Transverse colon (tissue), 4 donors: ENCODE data around the gene MFAP3L. TPM values are rescaled to one million over a fixed set of nuclear protein-coding genes. Genes with fewer than 3 reads are reported as not detected.

ENCODE experiments used
- DNase-seq: peaks from one replicate; pipeline ENCODE4 v3.0.0-alpha.2; 2019
- H3K27ac ChIP-seq, 4 donors: fragments of 200-600 bp; sonication (generic); 2 replicates each; pipeline ENCODE4 v1.5.1; 2016 to 2018; ENCODE audit warnings: inconsistent platforms in 4 of 4
- H3K27me3 ChIP-seq: fragments of 200-600 bp; sonication (generic); 2 replicates; pipeline ENCODE4 v1.5.1; 2017; ENCODE audit warnings: inconsistent platforms
- H3K36me3 ChIP-seq, 4 donors: fragments of 200-600 bp; sonication (generic); 2 replicates each; pipeline ENCODE4 v1.5.1; 2017 to 2019; ENCODE audit warnings: inconsistent platforms in 4 of 4
- H3K4me1 ChIP-seq, 4 donors: fragments of 200-600 bp; sonication (generic); 2 replicates each; pipeline ENCODE4 v1.5.1; 2017 to 2020; ENCODE audit warnings: inconsistent platforms in 4 of 4
- H3K4me3 ChIP-seq, 4 donors: fragments of 200-600 bp; sonication (generic); 1 replicate in 1 of 4; 2 replicates in 3 of 4; pipeline versions ENCODE4 v1.5.1 to v1.6.1; 2017 to 2019; ENCODE audit warnings: inconsistent platforms in 4 of 4
- H3K9me3 ChIP-seq, 2 donors: fragments of 200-600 bp; sonication (generic); 2 replicates each; pipeline ENCODE4 v1.5.1; 2017 to 2019; ENCODE audit warnings: inconsistent platforms in 2 of 2
- CTCF ChIP-seq, 5 experiments: fragments of 200-600 bp in 3 of 5; fragments of 450-650 bp in 2 of 5; sonication (generic) in 3 of 5; IDR thresholded peaks; 1 replicate in 2 of 5; 2 replicates in 3 of 5; pipeline ENCODE4 v1.5.1; 2016 to 2017; ENCODE audit warnings: antibody characterized with exemption in 5 of 5, inconsistent platforms in 3 of 5, mild to moderate bottlenecking in 2 of 5, moderate library complexity in 1 of 5
- EP300 ChIP-seq: sonication (generic); formaldehyde crosslinking; IDR thresholded peaks from one replicate; pipeline ENCODE4 v1.6.1; 2017; ENCODE audit warnings: antibody characterized with exemption, low read depth
- POLR2A ChIP-seq: fragments of 450-650 bp; IDR thresholded peaks from one replicate; pipeline ENCODE4 v1.6.1; 2016; ENCODE audit warnings: antibody characterized with exemption, mild to moderate bottlenecking, moderate library complexity
- POLR2AphosphoS5 ChIP-seq, 3 donors: sonication (generic); formaldehyde crosslinking; IDR thresholded peaks; one replicate each; pipeline ENCODE4 v1.6.1; 2016; ENCODE audit warnings: antibody characterized with exemption in 3 of 3
- WGBS, 2 donors: methylation state at CpG; one replicate each; pipeline ENCODE4 v1.1.5; 2018; ENCODE audit warnings: low coverage in 1 of 2; 5-methylcytosine and 5-hydroxymethylcytosine counted together
- in situ Hi-C, 4 donors: fragments of 200-750 bp; cut with MboI; loops; one replicate each; pipeline versions ENCODE4 v1.15.0 to v1.15.1; 2017; ENCODE audit warnings: low sequenced_read_pairs in 3 of 4, low pct_ligation_motif_present in 1 of 4, low pct_unique_long_range_greater_than_20kb in 1 of 4
- intact Hi-C: fragments of 100-400 bp; cut with DNase I; formaldehyde crosslinking; loops from one replicate; pipeline ENCODE4 v1.15.1; 2023; ENCODE audit warnings: low total_unique reads
- total RNA-seq, 4 donors: library from RNA; depleted of rRNA; stranded (reverse); fragments of >200 nt; gene quantifications; one replicate each; pipeline ENCODE4 v1.1.0, GENCODE V29; 2016

MFAP3L gene
- total RNA-seq = 10 to 100 TPM in 1 of 4 donors, 1 to 10 TPM in 2, under 1 TPM in 1; 0.60 to 25.4 (median 3.6) TPM

- intact Hi-C loops (loop anchor here (2.0 kb wide), 1 partner anchor 414 kb away; the partner anchor contains the start of gene NEK1), in situ Hi-C loops (loop anchor here in 3 of 4 donors (25.0 kb wide), 2 partner anchors 389 to 414 kb away; partner anchors contain the start of genes CLCN3 (in 2 of the 3) and NEK1 (in 2 of the 3))
- H3K27me3 ChIP-seq = peaks cover 19% of the 10 kb centered on the region
- 0% methylated on average over 7 to 20 of the region's 86 CpGs for WGBS, 2 donors
- peak; percentile 91 for DNase-seq
- peak within 1 kb of the TSS; percentile 94 to 96 (median 96) for H3K27ac ChIP-seq
- H3K4me3 ChIP-seq = peak within 1 kb of the TSS; percentile 68 to 88 (median 80)
- peaks cover 0 to 12% (median 10%) of the 10 kb centered on the region in 4 donors for H3K4me1 ChIP-seq
- H3K36me3 ChIP-seq = no peaks in the 10 kb centered on the region
- TF ChIP-seq POLR2A (peak; percentile 68), CTCF (IDR thresholded peaks at IDR 0.05) (no peak), POLR2AphosphoS5 (IDR thresholded peaks at IDR 0.05) (peak in 2 of 3 donors; percentile 65 to 69)
- no peaks in the 10 kb centered on the region for H3K9me3 ChIP-seq
Observed at GRCh38 chr4:170026253-170027021, at the start of gene MFAP3L. TSS of gene MFAP3L (minus strand) at chr4:170026395. CDS start at chr4:170005877, 20,518 bp downstream.

DNA sequence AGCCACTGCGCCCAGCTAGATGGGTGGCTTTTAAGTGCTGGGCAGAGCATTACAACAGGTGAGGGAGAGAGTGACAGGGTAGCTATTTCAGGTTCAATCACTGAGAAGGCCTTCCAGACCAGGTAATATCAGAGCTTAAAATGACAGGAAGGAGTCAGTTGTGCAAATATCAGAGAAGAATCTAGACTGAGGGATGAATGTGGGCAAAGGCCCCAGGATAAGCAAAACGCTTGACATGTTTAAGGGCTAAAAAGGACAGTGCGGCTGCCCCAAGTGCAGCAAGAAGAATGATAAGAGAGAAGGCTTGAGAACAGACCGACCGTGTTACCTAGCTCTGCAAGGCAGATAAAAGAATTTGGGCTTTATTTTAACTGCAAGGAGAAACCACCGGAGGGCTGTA lies 45.0 kb upstream of the MFAP3L start:
- 93 to 100% methylated on average over 1 to 6 of the region's 6 CpGs for WGBS, 2 donors
- in situ Hi-C loops = loop anchor here in 1 of 4 donors (25.0 kb wide), 1 partner anchor 484 kb away; no protein-coding TSS in a partner anchor
- Histone ChIP-seq H3K4me1 (no peaks in the 10 kb centered on the region), H3K9me3 (no peaks in the 10 kb centered on the region), H3K36me3 (peaks cover 0 to 5% (median 2%) of the 10 kb centered on the region in 4 donors), H3K4me3 (no peak overlapping the region), H3K27ac (no peak overlapping the region), H3K27me3 (no peaks in the 10 kb centered on the region)
- DNase-seq = no peak
- intact Hi-C loops = no loop called here
- TF ChIP-seq CTCF (IDR thresholded peaks at IDR 0.05) = no peak
- TF ChIP-seq EP300 = no peak
- TF ChIP-seq POLR2A = no peak
- TF ChIP-seq POLR2AphosphoS5 (IDR thresholded peaks at IDR 0.05) = no peak

DNA sequence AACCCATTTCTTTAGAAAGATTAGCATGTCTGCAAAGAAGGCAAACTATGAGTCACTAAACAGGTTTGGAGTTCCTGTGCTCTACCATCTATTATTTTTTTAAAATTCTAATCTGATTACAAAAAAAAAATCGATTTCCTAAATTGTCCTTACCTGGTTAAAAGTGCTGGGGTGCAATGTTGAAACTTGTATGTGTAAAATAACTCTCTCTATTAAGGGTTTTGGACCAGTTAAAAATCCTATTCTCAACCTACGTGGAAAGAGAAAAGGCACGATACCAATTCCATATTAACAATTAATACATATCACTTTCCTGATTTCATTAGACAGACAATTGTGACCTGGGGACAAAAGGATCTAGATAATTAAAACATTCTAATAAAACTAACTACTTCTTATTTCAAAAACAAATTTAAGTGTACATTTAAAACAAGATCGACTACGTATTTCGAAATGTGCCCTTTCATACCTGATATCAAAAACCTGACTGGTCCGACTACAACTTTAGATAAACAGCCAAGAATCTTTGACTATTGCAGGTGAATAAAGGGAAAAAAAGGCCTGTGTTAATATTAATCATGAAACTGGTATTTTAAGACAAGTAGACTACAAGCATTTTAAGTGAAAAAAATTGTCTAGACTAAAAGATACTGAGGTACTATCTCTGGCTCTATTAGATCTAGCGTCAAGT lies 42.4 kb upstream of the MFAP3L start:
- WGBS, 2 donors = 90 to 93% methylated on average over 8 of the region's 8 CpGs
- no peak for DNase-seq
- in situ Hi-C loops = loop anchor here in 1 of 4 donors (25.0 kb wide), 1 partner anchor 481 kb away; no protein-coding TSS in a partner anchor
- H3K27ac ChIP-seq = no peak overlapping the region
- no peaks in the 10 kb centered on the region for H3K27me3 ChIP-seq
- TF ChIP-seq CTCF (IDR thresholded peaks at IDR 0.05) (no peak), EP300 (no peak), POLR2AphosphoS5 (IDR thresholded peaks at IDR 0.05) (no peak), POLR2A (no peak)
- H3K4me1 ChIP-seq = no peaks in the 10 kb centered on the region
- no peak overlapping the region for H3K4me3 ChIP-seq
- H3K9me3 ChIP-seq = no peaks in the 10 kb centered on the region
- H3K36me3 ChIP-seq = peaks cover 0 to 8% (median 2%) of the 10 kb centered on the region in 4 donors
- intact Hi-C loops = no loop called here

GRCh38 chr4:170059421-170059820 lies 33.2 kb upstream of the MFAP3L start:
- Histone ChIP-seq H3K27ac (no peak overlapping the region), H3K27me3 (no peaks in the 10 kb centered on the region), H3K4me1 (no peaks in the 10 kb centered on the region), H3K9me3 (no peaks in the 10 kb centered on the region), H3K4me3 (no peak overlapping the region), H3K36me3 (peaks cover 0 to 4% (median 0%) of the 10 kb centered on the region in 4 donors)
- no peak for TF ChIP-seq EP300
- no peak for TF ChIP-seq POLR2A
- TF ChIP-seq POLR2AphosphoS5 (IDR thresholded peaks at IDR 0.05) = no peak
- no peak for TF ChIP-seq CTCF (IDR thresholded peaks at IDR 0.05)
- in situ Hi-C loops (loop anchor here in 3 of 4 donors (10.0 to 25.0 kb wide), 3 partner anchors 245 to 472 kb away; no protein-coding TSS in a partner anchor), intact Hi-C loops (no loop called here)
- 80 to 85% methylated on average over 4 of the region's 4 CpGs for whole genome bisulfite sequencing, 2 donors
- no peak for DNase-seq
